Astrocyte of the spinal cord (primary cell): Measurements from ENCODE around the gene RTP2.

Experiments used
- DNase-seq: peaks from one replicate; pipeline ENCODE4 v3.0.0; 2011; ENCODE audit warnings: low read depth, low spot score
- H3K4me3 ChIP-seq: 2 replicates; pipeline ENCODE4 v1.5.1; 2011; ENCODE audit warnings: low read depth, mild to moderate bottlenecking, low read length, moderate library complexity
- CTCF ChIP-seq: IDR thresholded peaks from 2 replicates; pipeline ENCODE4 v1.5.1; 2012; ENCODE audit warnings: low read depth, mild to moderate bottlenecking, low read length, inconsistent platforms
- in situ Hi-C: cut with HindIII; loops from 2 replicates; pipeline ENCODE4 v1.10.0; 2017; ENCODE audit warnings: low sequenced_read_pairs

RTP2 gene

DNA sequence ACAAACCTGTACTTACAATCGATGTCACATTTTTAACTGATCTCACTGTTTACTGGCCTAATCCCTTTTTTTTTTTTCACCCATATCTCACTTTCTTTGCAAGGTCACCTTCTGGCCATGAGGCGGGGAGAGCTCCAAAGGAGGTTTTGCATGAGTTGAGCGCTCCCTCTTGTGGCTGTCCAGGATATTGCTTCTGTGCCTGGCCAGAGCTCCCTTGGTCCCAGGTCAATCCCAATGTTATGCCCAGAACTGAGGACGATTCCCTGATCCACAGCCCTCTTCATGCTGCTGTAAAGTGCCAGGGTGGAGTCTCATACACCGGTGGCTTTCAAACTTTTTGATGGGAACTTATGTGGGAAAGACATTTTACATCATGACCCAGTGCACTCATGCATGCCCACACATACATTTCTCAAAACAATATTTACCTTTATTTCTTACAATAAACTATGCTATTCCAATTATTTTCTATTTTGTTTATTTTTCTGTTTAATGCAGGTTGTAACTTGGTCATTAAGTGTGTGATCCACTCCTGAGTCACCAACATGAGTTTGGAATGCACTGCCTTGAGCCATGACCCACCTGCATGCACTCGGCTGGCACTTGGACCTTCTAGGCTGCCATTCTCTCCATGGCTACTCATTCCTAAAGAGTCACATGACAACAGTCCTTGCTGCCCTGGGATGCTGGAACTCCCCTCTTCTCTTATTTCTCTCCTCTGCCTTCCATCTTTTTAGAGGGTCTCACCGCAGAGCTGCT is 22.5 kb downstream of the RTP2 start:
- DNase-seq, result peak; percentile 65
- in situ Hi-C loops, result loop anchor here (10.0 kb wide), 1 partner anchor 365 kb away; no protein-coding TSS in a partner anchor
- no peak overlapping the region for H3K4me3 ChIP-seq
- TF ChIP-seq CTCF, result peak; percentile 97

- no peak overlapping the region for H3K4me3 ChIP-seq
- in situ Hi-C loops, result loop anchor here (10.0 kb wide), 1 partner anchor 364 kb away; no protein-coding TSS in a partner anchor
- peak; percentile 75 for TF ChIP-seq CTCF
- peak; percentile 55 for DNase-seq
These were observed 23.6 kb downstream of the RTP2 start for GRCh38 chr3:187678726-187679268.

DNA sequence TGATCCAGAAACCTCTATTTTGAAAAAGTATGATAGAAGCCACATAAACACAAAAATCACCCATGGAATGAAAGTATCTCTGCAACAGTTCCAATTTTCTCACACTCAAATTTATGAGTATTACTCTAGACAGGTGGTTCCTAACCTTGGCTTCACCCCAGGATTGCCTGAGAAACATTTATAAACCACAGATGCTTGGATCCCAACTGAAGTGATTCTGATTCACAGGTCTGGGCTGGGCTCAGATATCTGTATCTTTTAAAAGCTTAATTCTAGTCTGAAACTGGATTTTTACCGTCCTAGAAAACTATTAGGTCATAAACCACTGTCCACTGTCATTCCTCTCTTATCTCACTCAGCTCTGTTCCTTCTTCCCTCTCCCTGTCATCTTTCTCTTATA is 24.8 kb downstream of the RTP2 start:
- no peak for TF ChIP-seq CTCF
- in situ Hi-C loops, result loop anchor here (10.0 kb wide), 1 partner anchor 363 kb away; no protein-coding TSS in a partner anchor
- DNase-seq, result no peak
- no peak overlapping the region for H3K4me3 ChIP-seq

DNA sequence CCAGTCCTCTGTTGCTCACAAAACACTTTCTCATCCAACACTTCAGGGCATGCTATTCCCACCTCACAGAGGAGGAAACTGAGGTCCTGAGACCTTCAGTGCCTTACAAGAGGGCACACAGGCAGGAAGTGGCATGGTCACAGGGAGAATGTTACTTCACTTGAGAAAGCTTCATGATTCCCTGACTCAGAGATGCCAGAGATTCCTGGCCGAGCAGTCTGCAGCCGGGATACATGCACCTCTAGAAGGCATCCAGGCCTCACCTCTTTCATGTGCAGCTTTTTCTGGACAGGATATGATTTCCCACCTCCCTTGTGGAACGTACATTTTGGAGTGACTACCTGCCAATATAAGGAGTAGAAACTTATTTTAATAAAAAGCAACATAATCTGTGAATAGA is 29.3 kb downstream of the RTP2 start:
- TF ChIP-seq CTCF, result no peak
- in situ Hi-C loops, result loop anchor here (10.0 kb wide), 1 partner anchor 358 kb away; no protein-coding TSS in a partner anchor
- no peak overlapping the region for H3K4me3 ChIP-seq
- DNase-seq, result no peak

- peak; percentile 56 for DNase-seq
- in situ Hi-C loops, result loop anchor here (10.0 kb wide), 1 partner anchor 355 kb away; no protein-coding TSS in a partner anchor
- no peak within 1 kb of the TSS for H3K4me3 ChIP-seq
- TF ChIP-seq CTCF, result no peak
These were observed 32.5 kb downstream of the RTP2 start, which contains the start of gene SST for GRCh38 chr3:187669675-187670504. Gene SST (minus strand): TSS chr3:187670394. CDS start chr3:187670291, 103 bp downstream.

GRCh38 chr3:187667526-187667925 is 34.8 kb downstream of the RTP2 start:
- H3K4me3 ChIP-seq, result no peak overlapping the region
- in situ Hi-C loops, result no loop called here
- no peak for TF ChIP-seq CTCF
- DNase-seq, result no peak
